GM19099 (cell line): Measurements from ENCODE around the gene CHCHD3.

ENCODE experiments used
- POLR2A ChIP-seq: IDR thresholded peaks from 3 replicates; pipeline ENCODE4 v1.6.1; 2011; ENCODE audit warnings: low read depth; ENCODE audit not compliant: insufficient read length; ENCODE audit errors: extremely low read depth

The CHCHD3 gene

GRCh38 chr7:132815696-132816311, 266.1 kb downstream of the CHCHD3 start:
- TF ChIP-seq POLR2A: no peak

GRCh38 chr7:132815130-132815529, 266.8 kb downstream of the CHCHD3 start:
- no peak for TF ChIP-seq POLR2A

GRCh38 chr7:132810561-132810960, 271.3 kb downstream of the CHCHD3 start:
- TF ChIP-seq POLR2A: no peak

GRCh38 chr7:132806834-132807233, 275.1 kb downstream of the CHCHD3 start:
- TF ChIP-seq POLR2A: no peak

GRCh38 chr7:132805766-132806165, 276.1 kb downstream of the CHCHD3 start:
- TF ChIP-seq POLR2A: no peak

GRCh38 chr7:132804849-132805485, 276.9 kb downstream of the CHCHD3 start:
- no peak for TF ChIP-seq POLR2A

- TF ChIP-seq POLR2A: no peak
Observed at GRCh38 chr7:132800522-132800921, 281.4 kb downstream of the CHCHD3 start.

- TF ChIP-seq POLR2A: no peak
Observed at GRCh38 chr7:132799081-132799413, 282.8 kb downstream of the CHCHD3 start.

- TF ChIP-seq POLR2A: no peak
Observed at GRCh38 chr7:132797152-132797551, 284.7 kb downstream of the CHCHD3 start.

- TF ChIP-seq POLR2A: no peak
Observed at GRCh38 chr7:132793474-132793873, 288.4 kb downstream of the CHCHD3 start.

- TF ChIP-seq POLR2A: no peak
Observed at GRCh38 chr7:132791036-132791435, 290.9 kb downstream of the CHCHD3 start.

GRCh38 chr7:132790104-132790503, 291.8 kb downstream of the CHCHD3 start:
- TF ChIP-seq POLR2A: no peak

- TF ChIP-seq POLR2A: no peak
Observed at GRCh38 chr7:132789281-132789680, 292.6 kb downstream of the CHCHD3 start.

GRCh38 chr7:132785870-132786269, 296.0 kb downstream of the CHCHD3 start:
- no peak for TF ChIP-seq POLR2A

- TF ChIP-seq POLR2A: no peak
Observed at GRCh38 chr7:132784406-132784805, 297.5 kb downstream of the CHCHD3 start.

GRCh38 chr7:132783824-132784223, 298.1 kb downstream of the CHCHD3 start:
- no peak for TF ChIP-seq POLR2A
